Activated CD8-positive, alpha-beta memory T cell treated with anti-CD3 and anti-CD28 coated beads for 1 hour (primary cell): ENCODE measurements around the gene ZNF646.
A peak's percentile ranks its signal among the peaks of the same experiment; 100 is the strongest.
"Not testable (repeated sequence)": the region's sequence is repeated elsewhere in the genome, so short reads cannot be mapped to it uniquely, and the experiment has no call there.

Source experiments
- DNase-seq, 2 donors: peaks; one replicate each; pipeline ENCODE4 v3.0.0-alpha.2; 2020; ENCODE audit warnings: low read depth in 1 of 2; ENCODE audit errors: extremely low read depth in 1 of 2

The ZNF646 gene

GRCh38 chr16:31083081-31083480 is 8.9 kb downstream of the ZNF646 start:
- DNase-seq: no peak

- no peak for DNase-seq
These were observed 9.3 kb downstream of the ZNF646 start for GRCh38 chr16:31083556-31083955.

- DNase-seq: no peak
These were observed 9.8 kb downstream of the ZNF646 start for GRCh38 chr16:31083981-31084380.

GRCh38 chr16:31084584-31085302 is 10.5 kb downstream of the ZNF646 start:
- no peak for DNase-seq

- no peak for DNase-seq
These were observed 11.2 kb downstream of the ZNF646 start for GRCh38 chr16:31085411-31085810.

- no peak for DNase-seq
These were observed 11.8 kb downstream of the ZNF646 start for GRCh38 chr16:31085873-31086628.

- no peak for DNase-seq
These were observed 12.3 kb downstream of the ZNF646 start for GRCh38 chr16:31086629-31086906.

GRCh38 chr16:31087481-31087880 is 13.3 kb downstream of the ZNF646 start:
- DNase-seq: no peak

GRCh38 chr16:31087971-31088370 is 13.7 kb downstream of the ZNF646 start:
- DNase-seq: no peak

- DNase-seq: no peak
These were observed 14.4 kb downstream of the ZNF646 start, which contains the start of gene PRSS53 for GRCh38 chr16:31088459-31089183. Gene PRSS53, minus strand, starts transcription at chr16:31088943. Its CDS starts 134 bp downstream, at chr16:31088809.

- DNase-seq: no peak
These were observed 15.0 kb downstream of the ZNF646 start for GRCh38 chr16:31089199-31089598.

- no peak for DNase-seq
These were observed 16.3 kb downstream of the ZNF646 start for GRCh38 chr16:31090540-31090939.

- DNase-seq: no peak
These were observed 18.1 kb downstream of the ZNF646 start for GRCh38 chr16:31092330-31092729.

- DNase-seq: no peak
These were observed 19.0 kb downstream of the ZNF646 start for GRCh38 chr16:31093132-31093703.

GRCh38 chr16:31094088-31094423 is 19.8 kb downstream of the ZNF646 start:
- DNase-seq: no peak

- DNase-seq: peak; percentile 69 to 75
These were observed 20.4 kb downstream of the ZNF646 start, which contains the start of gene VKORC1 for GRCh38 chr16:31094424-31095120. Gene VKORC1, minus strand, starts transcription at chr16:31094797. Its CDS starts 68 bp downstream, at chr16:31094729.

- no peak for DNase-seq
These were observed 25.8 kb downstream of the ZNF646 start for GRCh38 chr16:31099860-31100638.

- not testable (repeated sequence) for DNase-seq
These were observed 26.8 kb downstream of the ZNF646 start for GRCh38 chr16:31100876-31101641.

GRCh38 chr16:31105677-31106213 is 31.5 kb downstream of the ZNF646 start:
- DNase-seq: peak; percentile 48 to 73
